PC-3 (cell line): ENCODE measurements around the gene CDH19. TPM values are rescaled to one million over a fixed set of nuclear protein-coding genes. Genes with fewer than 3 reads are reported as not detected.

Source experiments
- ATAC-seq: fragments of 200-7000 bp; cut with Tn5 transposase; 2 replicates; pipeline ENCODE4 v1.9.1; 2020; ENCODE audit warnings: mild to moderate bottlenecking, moderate library complexity
- BruUV-seq: library from RNA; stranded (reverse); fragments of 400-500 nt; replicated peaks from 2 replicates; lab custom pipeline; 2021; lab: Mats Ljungman, UMichigan
- CTCF ChIA-PET: fragments of 300-600 bp; sonication (Branson Sonifier 250); formaldehyde crosslinking; loops from one replicate; lab custom pipeline; 2022; ENCODE audit warnings: antibody characterized with exemption; lab: Charles Lee
- POLR2A ChIA-PET: fragments of 300-600 bp; sonication (Branson Sonifier 250); formaldehyde crosslinking; loops from one replicate; lab custom pipeline; 2022; ENCODE audit warnings: antibody characterized with exemption; ENCODE audit not compliant: unreplicated experiment; lab: Charles Lee
- DNase-seq: peaks from one replicate; pipeline ENCODE4 v3.0.0-alpha.2; 2015
- H2AFZ ChIP-seq: fragments of 300-600 bp; sonication (generic); 2 replicates; pipeline ENCODE4 v1.6.0; 2016; ENCODE audit warnings: antibody characterized with exemption, low read length
- H3F3A ChIP-seq: fragments of 300-600 bp; sonication (generic); one replicate; pipeline ENCODE4 v1.6.0; 2017; ENCODE audit warnings: antibody characterized with exemption, low read length, control low read depth, mild to moderate bottlenecking; ENCODE audit not compliant: unreplicated experiment
- H3K27ac ChIP-seq: fragments of 300-600 bp; sonication (generic); 2 replicates; pipeline ENCODE4 v1.5.1; 2016; ENCODE audit warnings: mild to moderate bottlenecking, low read length
- H3K27me3 ChIP-seq: fragments of 300-600 bp; sonication (generic); 2 replicates; pipeline ENCODE4 v1.6.1; 2016; ENCODE audit warnings: low read length, mixed read lengths
- H3K36me3 ChIP-seq: fragments of 300-600 bp; sonication (generic); 2 replicates; pipeline ENCODE4 v1.6.1; 2016; ENCODE audit warnings: low read depth, mixed run types, low read length, mixed read lengths
- H3K4me1 ChIP-seq: fragments of 300-600 bp; sonication (generic); 2 replicates; pipeline ENCODE4 v1.5.1; 2016; ENCODE audit warnings: low read length; ENCODE audit not compliant: insufficient read depth
- H3K4me2 ChIP-seq: fragments of 300-600 bp; sonication (generic); 2 replicates; pipeline ENCODE4 v1.6.0; 2016; ENCODE audit warnings: low read length
- H3K4me3 ChIP-seq: fragments of 300-600 bp; sonication (generic); 2 replicates; pipeline ENCODE4 v1.5.1; 2016; ENCODE audit warnings: mild to moderate bottlenecking, low read length, mixed read lengths
- H3K79me2 ChIP-seq: fragments of 300-600 bp; sonication (generic); 2 replicates; pipeline ENCODE4 v1.6.1; 2017; ENCODE audit warnings: low read length, mixed read lengths
- H3K9ac ChIP-seq: fragments of 300-600 bp; sonication (generic); 2 replicates; pipeline ENCODE4 v1.6.0; 2016; ENCODE audit warnings: mild to moderate bottlenecking, low read length
- H3K9me2 ChIP-seq: fragments of 300-600 bp; sonication (generic); replicated peaks from 2 replicates; pipeline ENCODE4 v1.6.1; 2016; ENCODE audit warnings: mixed run types, low read length, mixed read lengths
- H3K9me3 ChIP-seq: fragments of 300-600 bp; sonication (generic); 2 replicates; pipeline ENCODE4 v1.6.1; 2016; ENCODE audit warnings: low read length, mixed read lengths
- H4K20me1 ChIP-seq: fragments of 300-600 bp; sonication (generic); 2 replicates; pipeline ENCODE4 v1.6.1; 2016; ENCODE audit warnings: low read length, mixed read lengths
- EZH2 ChIP-seq: fragments of 300-600 bp; sonication (generic); IDR thresholded peaks from one replicate; pipeline ENCODE4 v1.6.1; 2017; ENCODE audit warnings: antibody characterized with exemption, mild to moderate bottlenecking, low read length; ENCODE audit not compliant: unreplicated experiment
- EZH2phosphoT487 ChIP-seq: fragments of 300-600 bp; sonication (generic); IDR thresholded peaks from 2 replicates; pipeline ENCODE4 v1.6.1; 2018; ENCODE audit warnings: mild to moderate bottlenecking, antibody characterized with exemption, low read length, borderline replicate concordance
- intact Hi-C: fragments of 100-400 bp; cut with micrococcal nuclease; formaldehyde crosslinking; loops from 2 replicates; pipeline ENCODE4 v1.9.0; 2023
- total RNA-seq: library from RNA; depleted of rRNA; stranded (reverse); fragments of >200 nt; gene quantifications from 2 replicates; pipeline ENCODE4 v1.2.3, GENCODE V29; 2014
- TF ChIP-seq, protein P1 (sequence below): fragments of 300-600 bp; sonication (generic); conservative IDR thresholded peaks from 2 replicates; pipeline ENCODE4 v1.5.1; 2017; ENCODE audit warnings: antibody characterized with exemption, low read depth, mild to moderate bottlenecking, low read length

Gene CDH19
- total RNA-seq, 1 experiment from 2014 or later: 0.11 TPM

DNA sequence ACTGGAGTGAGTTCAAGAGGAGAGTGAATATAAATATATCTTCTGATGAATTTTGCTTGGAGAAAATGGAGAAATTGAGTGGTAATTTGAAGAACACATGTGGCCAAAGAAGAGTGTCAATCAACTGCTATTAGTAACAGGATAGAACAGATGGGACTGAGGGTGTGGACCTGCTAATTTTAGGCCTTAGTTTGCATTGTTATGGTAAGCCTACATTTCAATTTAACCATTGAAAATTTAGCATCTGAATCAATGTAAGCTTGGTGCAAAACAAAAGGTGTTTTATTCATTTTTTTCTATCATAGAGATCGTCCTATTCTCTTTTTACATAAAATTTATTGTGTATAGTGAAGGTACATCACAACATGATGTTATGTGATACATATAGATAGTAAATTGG lies 42.1 kb upstream of the CDH19 start:
- Histone ChIP-seq H3K27ac (no peak overlapping the region), H3K4me1 (peaks cover 8% of the 10 kb centered on the region; the same call in 1 of the 2 replicates), H3K9me2 (0 out of 2 replicates have a peak, but pooled peaks cover 4% of the 10 kb centered on the region), H3K9me3 (no peaks in the 10 kb centered on the region), H3F3A (no peaks in the 10 kb centered on the region), H3K27me3 (no peaks in the 10 kb centered on the region), H4K20me1 (no peaks in the 10 kb centered on the region), H3K36me3 (no peaks in the 10 kb centered on the region), H3K4me3 (no peak overlapping the region), H3K9ac (no peak overlapping the region), H3K79me2 (no peaks in the 10 kb centered on the region), H3K4me2 (no peak overlapping the region), H2AFZ (no peak overlapping the region)
- intact Hi-C loops: no loop called here
- BruUV-seq: no TSS peak
- ATAC-seq (no peak), DNase-seq (no peak)
- ChIA-PET POLR2A (no interaction called here), CTCF (no interaction called here)
- TF ChIP-seq EZH2 (no peak), EZH2phosphoT487 (no peak)
- TF ChIP-seq, protein P1, sequence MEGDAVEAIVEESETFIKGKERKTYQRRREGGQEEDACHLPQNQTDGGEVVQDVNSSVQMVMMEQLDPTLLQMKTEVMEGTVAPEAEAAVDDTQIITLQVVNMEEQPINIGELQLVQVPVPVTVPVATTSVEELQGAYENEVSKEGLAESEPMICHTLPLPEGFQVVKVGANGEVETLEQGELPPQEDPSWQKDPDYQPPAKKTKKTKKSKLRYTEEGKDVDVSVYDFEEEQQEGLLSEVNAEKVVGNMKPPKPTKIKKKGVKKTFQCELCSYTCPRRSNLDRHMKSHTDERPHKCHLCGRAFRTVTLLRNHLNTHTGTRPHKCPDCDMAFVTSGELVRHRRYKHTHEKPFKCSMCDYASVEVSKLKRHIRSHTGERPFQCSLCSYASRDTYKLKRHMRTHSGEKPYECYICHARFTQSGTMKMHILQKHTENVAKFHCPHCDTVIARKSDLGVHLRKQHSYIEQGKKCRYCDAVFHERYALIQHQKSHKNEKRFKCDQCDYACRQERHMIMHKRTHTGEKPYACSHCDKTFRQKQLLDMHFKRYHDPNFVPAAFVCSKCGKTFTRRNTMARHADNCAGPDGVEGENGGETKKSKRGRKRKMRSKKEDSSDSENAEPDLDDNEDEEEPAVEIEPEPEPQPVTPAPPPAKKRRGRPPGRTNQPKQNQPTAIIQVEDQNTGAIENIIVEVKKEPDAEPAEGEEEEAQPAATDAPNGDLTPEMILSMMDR: no peak

DNA sequence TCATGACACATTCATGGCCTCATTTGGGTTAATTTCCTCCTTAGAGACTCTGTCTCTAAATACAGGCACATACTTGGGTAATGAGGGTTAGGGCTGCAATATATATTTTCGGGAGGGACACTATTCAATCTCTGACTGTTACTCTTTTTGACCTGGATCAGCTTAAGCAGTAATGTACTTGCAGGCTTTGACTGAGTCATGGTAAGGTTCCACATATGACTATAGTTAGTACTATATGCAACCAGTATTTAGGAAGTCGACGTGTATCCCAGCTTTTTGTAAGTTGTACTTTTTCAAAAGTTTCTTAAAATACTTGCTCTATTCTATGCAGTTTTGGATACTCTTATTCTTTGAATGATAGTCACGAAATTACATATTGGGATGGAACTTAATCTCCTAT lies 37.2 kb upstream of the CDH19 start:
- no peaks in the 10 kb centered on the region for H3F3A ChIP-seq
- no peak overlapping the region for H3K4me3 ChIP-seq
- H4K20me1 ChIP-seq: no peaks in the 10 kb centered on the region
- no peaks in the 10 kb centered on the region for H3K27me3 ChIP-seq
- no peak overlapping the region for H3K27ac ChIP-seq
- ChIA-PET POLR2A (no interaction called here), CTCF (no interaction called here)
- H3K36me3 ChIP-seq: no peaks in the 10 kb centered on the region
- no peak overlapping the region for H3K4me2 ChIP-seq
- peaks cover 17% of the 10 kb centered on the region; the same call in 1 of the 2 replicates for H3K4me1 ChIP-seq
- no peak for DNase-seq
- no peaks in the 10 kb centered on the region for H3K9me2 ChIP-seq
- H3K9ac ChIP-seq: no peak overlapping the region
- intact Hi-C loops: no loop called here
- H3K9me3 ChIP-seq: no peaks in the 10 kb centered on the region
- BruUV-seq: no TSS peak
- no peak for ATAC-seq
- TF ChIP-seq EZH2phosphoT487 (no peak), EZH2 (no peak)
- no peaks in the 10 kb centered on the region for H3K79me2 ChIP-seq
- no peak overlapping the region for H2AFZ ChIP-seq

DNA sequence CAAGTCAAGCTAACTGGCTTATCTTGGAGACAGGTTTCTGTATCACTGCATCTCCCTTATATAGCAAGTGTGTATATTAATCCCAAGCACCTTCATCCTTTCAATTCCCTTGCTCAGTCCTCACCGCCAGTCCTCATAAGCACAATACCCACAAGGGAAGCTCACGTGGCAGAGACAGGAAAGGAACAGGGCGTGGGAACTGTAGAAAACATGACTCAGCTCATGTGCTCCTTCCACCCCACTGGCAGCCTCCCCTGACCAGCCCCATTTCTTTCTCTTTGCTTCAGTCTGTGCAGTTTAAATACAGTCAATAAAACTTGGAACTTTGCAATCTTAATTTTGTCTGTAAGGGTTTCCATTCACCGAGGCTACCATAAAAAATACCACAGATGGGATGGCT lies 36.5 kb upstream of the CDH19 start:
- peak; percentile 32 for DNase-seq
- Histone ChIP-seq H3K4me3 (no peak overlapping the region), H2AFZ (no peak overlapping the region), H3K36me3 (no peaks in the 10 kb centered on the region), H3K79me2 (no peaks in the 10 kb centered on the region), H4K20me1 (no peaks in the 10 kb centered on the region), H3K9ac (no peak overlapping the region), H3F3A (no peaks in the 10 kb centered on the region), H3K27me3 (no peaks in the 10 kb centered on the region), H3K27ac (no peak overlapping the region), H3K9me2 (no peaks in the 10 kb centered on the region), H3K9me3 (no peaks in the 10 kb centered on the region), H3K4me1 (peaks cover 17% of the 10 kb centered on the region; the same call in 1 of the 2 replicates), H3K4me2 (no peak overlapping the region)
- ATAC-seq: peak; percentile 68
- ChIA-PET POLR2A (no interaction called here), CTCF (no interaction called here)
- no peak for TF ChIP-seq EZH2
- TF ChIP-seq, protein P1: no peak
- no peak for TF ChIP-seq EZH2phosphoT487
- no TSS peak for BruUV-seq
- intact Hi-C loops: no loop called here
